OCI-LY7 (cell line): ENCODE measurements around the gene APOA4.

Source experiments
- EZH2phosphoT487 ChIP-seq: fragments of 200-600 bp; sonication (generic); IDR thresholded peaks from 2 replicates; pipeline ENCODE4 v1.6.1; 2018; ENCODE audit warnings: low read depth, borderline replicate concordance, mild to moderate bottlenecking, mixed run types, antibody characterized with exemption, low read length, moderate library complexity, mixed read lengths
- TF ChIP-seq, protein P1 (sequence below): fragments of 200-600 bp; sonication (generic); conservative IDR thresholded peaks from 2 replicates; pipeline ENCODE4 v1.5.1; 2014; ENCODE audit warnings: mild to moderate bottlenecking, antibody characterized with exemption, low read length, moderate library complexity, mixed read lengths

DNA sequence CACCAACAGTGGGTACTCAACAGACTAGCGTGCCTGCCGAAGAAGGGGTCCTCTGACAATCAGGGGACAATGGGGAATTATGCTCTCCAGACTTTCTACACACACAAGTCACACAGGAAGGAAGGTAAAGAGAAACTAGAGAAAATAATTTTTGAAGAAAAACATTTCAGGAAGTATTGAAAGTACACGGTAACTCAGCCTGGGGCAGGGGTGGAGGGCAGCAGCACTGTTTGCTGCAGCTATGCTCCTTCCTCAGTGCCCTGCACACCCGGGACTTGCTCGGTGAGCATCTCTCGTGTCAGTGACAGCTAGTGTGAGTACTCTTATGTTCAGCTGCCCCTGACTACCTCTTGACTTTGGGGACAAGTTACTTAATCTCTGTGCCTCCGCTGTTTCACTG is 32.3 kb upstream of the APOA4 start:
- TF ChIP-seq, protein P1, sequence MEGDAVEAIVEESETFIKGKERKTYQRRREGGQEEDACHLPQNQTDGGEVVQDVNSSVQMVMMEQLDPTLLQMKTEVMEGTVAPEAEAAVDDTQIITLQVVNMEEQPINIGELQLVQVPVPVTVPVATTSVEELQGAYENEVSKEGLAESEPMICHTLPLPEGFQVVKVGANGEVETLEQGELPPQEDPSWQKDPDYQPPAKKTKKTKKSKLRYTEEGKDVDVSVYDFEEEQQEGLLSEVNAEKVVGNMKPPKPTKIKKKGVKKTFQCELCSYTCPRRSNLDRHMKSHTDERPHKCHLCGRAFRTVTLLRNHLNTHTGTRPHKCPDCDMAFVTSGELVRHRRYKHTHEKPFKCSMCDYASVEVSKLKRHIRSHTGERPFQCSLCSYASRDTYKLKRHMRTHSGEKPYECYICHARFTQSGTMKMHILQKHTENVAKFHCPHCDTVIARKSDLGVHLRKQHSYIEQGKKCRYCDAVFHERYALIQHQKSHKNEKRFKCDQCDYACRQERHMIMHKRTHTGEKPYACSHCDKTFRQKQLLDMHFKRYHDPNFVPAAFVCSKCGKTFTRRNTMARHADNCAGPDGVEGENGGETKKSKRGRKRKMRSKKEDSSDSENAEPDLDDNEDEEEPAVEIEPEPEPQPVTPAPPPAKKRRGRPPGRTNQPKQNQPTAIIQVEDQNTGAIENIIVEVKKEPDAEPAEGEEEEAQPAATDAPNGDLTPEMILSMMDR: no peak
- no peak for TF ChIP-seq EZH2phosphoT487
